ENCODE results near the gene RFK.

Gene RFK

DNA sequence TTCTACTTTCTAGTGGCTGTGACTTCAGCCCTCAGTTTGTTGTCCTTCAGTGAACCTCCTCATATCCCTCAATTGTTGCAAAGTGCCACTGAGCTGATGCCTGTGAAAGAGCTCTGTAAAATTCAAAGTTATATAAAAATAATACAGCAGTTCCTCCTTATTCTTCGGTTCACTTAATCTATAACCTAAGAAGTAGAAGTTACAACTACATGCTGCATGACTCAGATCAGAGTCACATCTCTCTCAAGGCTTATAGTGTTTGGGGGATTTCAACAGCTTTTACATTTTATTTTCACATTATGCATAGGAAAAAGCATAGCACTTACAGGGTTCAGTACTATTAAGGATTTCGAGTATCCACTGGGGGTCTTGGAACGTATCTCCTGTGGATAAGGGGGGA, 39.6 kb upstream of the RFK start:
- TF ChIP-seq MYC (IDR thresholded peaks at IDR 0.05; ENCODE audit: low read depth, low read length) (no peak), POLR2A (IDR thresholded peaks at IDR 0.05; ENCODE audit: extremely low read depth, insufficient read length) (no peak)
- TF ChIP-seq, protein P1, sequence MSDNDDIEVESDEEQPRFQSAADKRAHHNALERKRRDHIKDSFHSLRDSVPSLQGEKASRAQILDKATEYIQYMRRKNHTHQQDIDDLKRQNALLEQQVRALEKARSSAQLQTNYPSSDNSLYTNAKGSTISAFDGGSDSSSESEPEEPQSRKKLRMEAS (IDR thresholded peaks at IDR 0.05; ENCODE audit: low read depth, low read length) = no peak
- TF ChIP-seq, protein P2, sequence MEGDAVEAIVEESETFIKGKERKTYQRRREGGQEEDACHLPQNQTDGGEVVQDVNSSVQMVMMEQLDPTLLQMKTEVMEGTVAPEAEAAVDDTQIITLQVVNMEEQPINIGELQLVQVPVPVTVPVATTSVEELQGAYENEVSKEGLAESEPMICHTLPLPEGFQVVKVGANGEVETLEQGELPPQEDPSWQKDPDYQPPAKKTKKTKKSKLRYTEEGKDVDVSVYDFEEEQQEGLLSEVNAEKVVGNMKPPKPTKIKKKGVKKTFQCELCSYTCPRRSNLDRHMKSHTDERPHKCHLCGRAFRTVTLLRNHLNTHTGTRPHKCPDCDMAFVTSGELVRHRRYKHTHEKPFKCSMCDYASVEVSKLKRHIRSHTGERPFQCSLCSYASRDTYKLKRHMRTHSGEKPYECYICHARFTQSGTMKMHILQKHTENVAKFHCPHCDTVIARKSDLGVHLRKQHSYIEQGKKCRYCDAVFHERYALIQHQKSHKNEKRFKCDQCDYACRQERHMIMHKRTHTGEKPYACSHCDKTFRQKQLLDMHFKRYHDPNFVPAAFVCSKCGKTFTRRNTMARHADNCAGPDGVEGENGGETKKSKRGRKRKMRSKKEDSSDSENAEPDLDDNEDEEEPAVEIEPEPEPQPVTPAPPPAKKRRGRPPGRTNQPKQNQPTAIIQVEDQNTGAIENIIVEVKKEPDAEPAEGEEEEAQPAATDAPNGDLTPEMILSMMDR (IDR thresholded peaks at IDR 0.05; ENCODE audit: low read depth, low read length) = no peak
- DNase-seq (ENCODE audit: low read depth) = no peak

DNA sequence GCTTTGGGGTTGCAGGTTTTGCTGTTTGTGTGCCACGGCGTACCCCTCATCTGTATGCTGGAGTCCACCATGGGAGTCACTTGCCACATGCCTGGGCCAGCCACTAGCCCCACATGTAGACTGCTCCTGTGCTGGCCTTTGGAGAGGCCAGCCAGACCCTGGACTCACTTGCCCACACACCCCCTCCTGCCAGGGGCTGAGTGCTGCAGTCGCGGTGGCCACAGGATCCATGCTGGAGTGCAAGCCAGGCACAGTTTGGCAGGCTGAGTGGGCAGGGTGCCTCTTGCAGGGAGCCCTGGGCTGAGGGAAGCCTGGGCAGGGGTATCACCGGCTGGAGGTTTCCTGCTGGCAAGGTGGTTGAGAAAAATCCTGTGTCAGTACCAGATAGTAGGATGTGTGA, 39.2 kb upstream of the RFK start:
- DNase-seq (ENCODE audit: low read depth) = no peak
- H3K4me3 ChIP-seq (ENCODE audit: low read depth, low read length) = no peak overlapping the region
- TF ChIP-seq, protein P1 (IDR thresholded peaks at IDR 0.05; ENCODE audit: low read depth, low read length) = no peak
- TF ChIP-seq MYC (IDR thresholded peaks at IDR 0.05; ENCODE audit: low read depth, low read length) (no peak), POLR2A (IDR thresholded peaks at IDR 0.05; ENCODE audit: extremely low read depth, insufficient read length) (no peak)
- TF ChIP-seq, protein P2 (IDR thresholded peaks at IDR 0.05; ENCODE audit: low read depth, low read length) = no peak

More for the DNA sequence above, 39.6 kb upstream of the RFK start:
- no peak overlapping the region for H3K4me3 ChIP-seq (ENCODE audit: low read depth, low read length)

DNA sequence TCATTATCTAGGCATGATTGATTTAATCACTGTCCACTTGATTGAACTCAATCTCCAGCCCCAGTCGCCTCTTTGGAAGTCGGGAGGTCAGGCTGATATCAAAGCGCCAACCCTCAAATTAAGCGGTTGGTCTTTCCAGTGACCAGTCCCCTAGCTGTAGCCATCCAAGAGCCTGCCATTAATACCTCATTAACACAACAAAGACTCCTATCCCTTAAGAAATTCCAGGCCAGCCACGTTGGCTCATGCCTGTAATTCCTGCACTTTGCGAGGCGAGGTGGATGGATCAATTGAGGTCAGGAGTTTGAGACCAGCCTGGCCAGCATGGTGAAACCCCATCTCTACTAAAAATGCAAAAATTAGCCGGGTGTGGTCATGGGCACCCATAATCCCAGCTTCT, 37.4 kb upstream of the RFK start:
- DNase-seq (ENCODE audit: low read depth) = no peak
- TF ChIP-seq MYC (IDR thresholded peaks at IDR 0.05; ENCODE audit: low read depth, low read length) (no peak), POLR2A (IDR thresholded peaks at IDR 0.05; ENCODE audit: extremely low read depth, insufficient read length) (no peak)
- TF ChIP-seq, protein P1 (IDR thresholded peaks at IDR 0.05; ENCODE audit: low read depth, low read length) = no peak
- TF ChIP-seq, protein P2 (IDR thresholded peaks at IDR 0.05; ENCODE audit: low read depth, low read length) = no peak
- H3K4me3 ChIP-seq (ENCODE audit: low read depth, low read length) = no peak overlapping the region

DNA sequence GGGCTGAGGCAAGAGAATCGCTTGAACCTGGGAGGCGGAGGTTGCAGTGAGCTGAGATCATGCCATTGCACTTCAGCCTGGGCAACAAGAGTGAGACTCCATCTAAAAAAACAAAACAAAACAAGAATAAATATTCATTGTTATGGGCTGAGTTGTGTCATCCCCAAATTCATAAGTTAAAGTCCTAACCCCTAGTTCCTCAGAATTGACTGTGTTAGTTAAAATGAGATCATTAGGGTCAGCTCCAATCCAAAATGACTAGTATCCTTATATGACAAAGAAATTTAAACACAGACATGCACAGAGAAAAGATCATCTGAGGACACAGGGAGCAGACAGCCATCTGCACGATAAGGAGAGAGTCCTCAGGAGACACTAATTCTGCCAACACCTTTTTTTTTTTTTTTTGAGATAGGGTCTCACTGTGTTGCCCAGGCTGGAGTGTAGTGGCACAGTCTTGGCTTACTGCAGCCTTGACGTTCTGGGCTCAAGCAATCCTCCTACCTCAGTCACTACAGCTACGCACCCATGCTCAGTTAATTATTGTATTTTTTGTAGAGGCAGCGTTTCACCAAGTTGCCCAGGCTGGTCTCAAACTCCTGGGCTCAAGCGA, 32.7 kb upstream of the RFK start:
- no peak overlapping the region for H3K4me3 ChIP-seq (ENCODE audit: low read depth, low read length)
- DNase-seq (ENCODE audit: low read depth) = no peak
- TF ChIP-seq, protein P2 (IDR thresholded peaks at IDR 0.05; ENCODE audit: low read depth, low read length) = no peak
- TF ChIP-seq, protein P1 (IDR thresholded peaks at IDR 0.05; ENCODE audit: low read depth, low read length) = no peak
- TF ChIP-seq POLR2A (IDR thresholded peaks at IDR 0.05; ENCODE audit: extremely low read depth, insufficient read length) (no peak), MYC (IDR thresholded peaks at IDR 0.05; ENCODE audit: low read depth, low read length) (no peak)

DNA sequence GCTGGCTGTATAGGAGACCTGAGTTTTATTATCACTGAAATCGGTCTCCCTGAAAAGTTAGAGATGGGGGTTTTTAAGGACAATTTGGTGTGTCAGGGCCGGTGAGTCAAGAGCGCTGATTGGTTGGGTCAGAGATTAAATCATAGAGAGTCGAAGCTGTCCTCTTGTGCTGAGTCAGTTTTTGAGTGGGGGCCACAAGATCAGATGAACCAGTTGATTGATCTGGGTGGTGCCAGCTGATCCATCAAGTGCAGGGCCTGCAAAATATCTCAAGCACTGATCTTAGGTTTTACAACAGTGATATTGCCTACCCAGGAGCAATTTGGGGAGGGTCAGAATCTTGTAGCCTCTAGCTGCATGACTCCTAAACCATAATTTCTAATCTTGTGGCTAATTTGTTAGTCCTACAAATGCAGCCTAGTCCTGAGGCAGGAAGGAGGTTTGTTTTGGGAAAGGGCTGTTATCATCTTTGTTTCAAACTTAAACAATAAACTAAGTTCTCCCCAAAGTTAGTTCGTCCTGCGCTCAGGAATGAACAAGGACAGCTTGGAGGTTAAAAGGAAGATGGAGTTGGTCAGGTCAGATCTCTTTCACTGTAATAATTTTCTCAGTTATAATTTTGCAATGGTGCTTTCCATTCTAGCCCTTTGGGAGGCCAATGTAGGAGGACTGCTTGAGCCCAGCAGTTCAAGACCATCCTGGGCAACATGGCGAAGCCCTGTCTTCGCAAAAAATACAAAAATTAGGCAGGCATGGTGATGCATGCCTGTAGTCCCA, 31.6 kb upstream of the RFK start:
- H3K4me3 ChIP-seq (ENCODE audit: low read depth, low read length) = no peak overlapping the region
- no peak for DNase-seq (ENCODE audit: low read depth)
- TF ChIP-seq POLR2A (IDR thresholded peaks at IDR 0.05; ENCODE audit: extremely low read depth, insufficient read length) (no peak), MYC (IDR thresholded peaks at IDR 0.05; ENCODE audit: low read depth, low read length) (no peak)
- TF ChIP-seq, protein P1 (IDR thresholded peaks at IDR 0.05; ENCODE audit: low read depth, low read length) = no peak
- TF ChIP-seq, protein P2 (IDR thresholded peaks at IDR 0.05; ENCODE audit: low read depth, low read length) = no peak
